HepG2 (cell line): ENCODE results near the gene VAC14. TPM values are rescaled to one million over a fixed set of nuclear protein-coding genes. Genes with fewer than 3 reads are reported as not detected.

ENCODE experiments used
- ATAC-seq: fragments of 200-7000 bp; cut with Tn5 transposase; 3 replicates; pipeline ENCODE4 v1.9.1; 2020; ENCODE audit warnings: mild to moderate bottlenecking, moderate library complexity
- BruUV-seq: library from RNA; stranded (reverse); fragments of 400-500 nt; replicated peaks from 2 replicates; lab custom pipeline; 2021; lab: Mats Ljungman, UMichigan
- CTCF ChIA-PET: fragments of 300-600 bp; formaldehyde crosslinking; extraction: SDS; loops from one replicate; lab custom pipeline; 2021; ENCODE audit warnings: low total read pairs, inconsistent platforms, low intra/inter-chr PET ratio; lab: Yijun Ruan, JAX
- POLR2A ChIA-PET: fragments of 350-600 bp; sonication (Branson Sonifier 250); formaldehyde crosslinking; loops from one replicate; lab custom pipeline; 2020; ENCODE audit warnings: antibody characterized with exemption, inconsistent platforms; lab: Yijun Ruan, JAX
- DNase-seq: peaks from one replicate; pipeline ENCODE4 v3.0.0-alpha.2; 2015; ENCODE audit warnings: low spot score
- FAIRE-seq: peaks from 3 replicates; lab custom pipeline; 2011; peaks lifted over from hg19 to GRCh38; lab: Jason Lieb, UNC
- H2AFZ ChIP-seq: one replicate; pipeline ENCODE4 v1.6.1; 2011; ENCODE audit warnings: low read length, inconsistent platforms
- H3K27ac ChIP-seq: fragments of 300-600 bp; 3 replicates; pipeline ENCODE4 v1.8.0; 2011; ENCODE audit warnings: mixed run types, mild to moderate bottlenecking, mixed read lengths, low read length, inconsistent platforms; ENCODE audit not compliant: insufficient read depth; ENCODE audit errors: extremely low read length
- H3K27me3 ChIP-seq, 2 experiments: fragments of 200-600 bp in 1 of 2; 2 replicates in 1 of 2; 3 replicates in 1 of 2; pipeline versions ENCODE4 v1.6.0 to v1.8.0; 2011; ENCODE audit warnings: low read length in 2 of 2, mild to moderate bottlenecking in 2 of 2, moderate library complexity in 2 of 2, inconsistent platforms in 1 of 2; ENCODE audit not compliant: insufficient read depth in 2 of 2, control insufficient read depth in 1 of 2
- H3K36me3 ChIP-seq, 2 experiments: fragments of 200-600 bp in 1 of 2; replicated peaks in 1 of 2; 2 replicates in 1 of 2; 3 replicates in 1 of 2; pipeline versions ENCODE4 v1.5.1 to v1.8.0; 2011; ENCODE audit warnings: low read length in 2 of 2, inconsistent platforms in 1 of 2; ENCODE audit not compliant: insufficient read depth in 2 of 2, control insufficient read depth in 1 of 2
- H3K4me1 ChIP-seq: 2 replicates; pipeline ENCODE4 v1.5.1; 2012; ENCODE audit warnings: low read length, inconsistent platforms; ENCODE audit not compliant: insufficient read depth
- H3K4me2 ChIP-seq: 2 replicates; pipeline ENCODE4 v1.6.0; 2011; ENCODE audit warnings: low read depth, low read length, inconsistent platforms
- H3K4me3 ChIP-seq, 3 experiments: fragments of 200-600 bp in 1 of 3; sonication (generic), shearing (Covaris generic) in 1 of 3; replicated peaks in 1 of 3; 2 replicates each; pipeline ENCODE4 v1.5.1; 2011 to 2016; ENCODE audit warnings: low read length in 3 of 3, inconsistent platforms in 2 of 3, low read depth in 2 of 3, mild to moderate bottlenecking in 2 of 3, control low read depth in 1 of 3, mixed read lengths in 1 of 3; ENCODE audit not compliant: insufficient read depth in 1 of 3
- H3K79me2 ChIP-seq: one replicate; pipeline ENCODE4 v1.6.1; 2011; ENCODE audit warnings: low read length, inconsistent platforms; ENCODE audit not compliant: insufficient read depth
- H3K9ac ChIP-seq: 2 replicates; pipeline ENCODE4 v1.6.0; 2011; ENCODE audit warnings: mild to moderate bottlenecking, low read depth, low read length, inconsistent platforms; ENCODE audit not compliant: insufficient read depth
- H3K9me3 ChIP-seq: 2 replicates; pipeline ENCODE4 v1.5.1; 2012; ENCODE audit warnings: mild to moderate bottlenecking, low read length
- H4K20me1 ChIP-seq: 2 replicates; pipeline ENCODE4 v1.6.0; 2011; ENCODE audit warnings: inconsistent platforms, mild to moderate bottlenecking, low read length, moderate library complexity; ENCODE audit not compliant: insufficient read depth
- CHCHD3 ChIP-seq: sonication (generic); formaldehyde crosslinking; IDR thresholded peaks from 2 replicates; pipeline ENCODE4 v1.8.0; 2022; ENCODE audit warnings: mild to moderate bottlenecking, missing genetic modification reagents, moderate library complexity
- GTF2F1 ChIP-seq: fragments of 150-350 bp; IDR thresholded peaks from 2 replicates; pipeline ENCODE4 v1.6.1; 2014; ENCODE audit warnings: low read length
- HNF4A ChIP-seq: sonication (generic); formaldehyde crosslinking; IDR thresholded peaks from 2 replicates; pipeline ENCODE4 v1.4.0; 2020; ENCODE audit warnings: missing genetic modification reagents
- HNF4G ChIP-seq, 2 experiments: sonication (generic) in 1 of 2; formaldehyde crosslinking in 1 of 2; IDR thresholded peaks; 2 replicates each; pipeline versions ENCODE4 v1.4.0 to v1.6.1; 2011 to 2020; ENCODE audit warnings: borderline replicate concordance in 2 of 2, low read depth in 2 of 2, mild to moderate bottlenecking in 2 of 2, low read length in 1 of 2, missing genetic modification reagents in 1 of 2, moderate library complexity in 1 of 2
- RELA ChIP-seq: sonication (generic); formaldehyde crosslinking; IDR thresholded peaks from 2 replicates; pipeline ENCODE4 v1.4.0; 2020; ENCODE audit warnings: missing genetic modification reagents
- TBP ChIP-seq: sonication (generic); formaldehyde crosslinking; IDR thresholded peaks from 2 replicates; pipeline ENCODE4 v1.5.0; 2020; ENCODE audit warnings: missing genetic modification reagents
- ZBTB8A ChIP-seq: sonication (generic); formaldehyde crosslinking; IDR thresholded peaks from 2 replicates; pipeline ENCODE4 v1.4.0; 2020; ENCODE audit warnings: mild to moderate bottlenecking, low read depth, missing genetic modification reagents, borderline replicate concordance
- ZNF253 ChIP-seq: sonication (generic); formaldehyde crosslinking; IDR thresholded peaks from 2 replicates; pipeline ENCODE4 v1.8.0; 2022; ENCODE audit warnings: mild to moderate bottlenecking, missing genetic modification reagents, borderline replicate concordance
- ZNF350 ChIP-seq: sonication (generic); formaldehyde crosslinking; IDR thresholded peaks from 2 replicates; pipeline ENCODE4 v1.4.0; 2020; ENCODE audit warnings: mild to moderate bottlenecking, low read depth, missing genetic modification reagents, borderline replicate concordance
- ZNF382 ChIP-seq: sonication (generic); formaldehyde crosslinking; IDR thresholded peaks from 2 replicates; pipeline ENCODE4 v1.5.0; 2020; ENCODE audit warnings: missing genetic modification reagents, mild to moderate bottlenecking, borderline replicate concordance
- ZNF768 ChIP-seq: sonication (generic); formaldehyde crosslinking; IDR thresholded peaks from 2 replicates; pipeline ENCODE4 v1.4.0; 2020; ENCODE audit warnings: missing genetic modification reagents
- ZNF775 ChIP-seq: sonication (generic); formaldehyde crosslinking; IDR thresholded peaks from 2 replicates; pipeline ENCODE4 v1.4.0; 2020; ENCODE audit warnings: missing genetic modification reagents, mild to moderate bottlenecking, moderate library complexity, borderline replicate concordance
- ZSCAN29 ChIP-seq: sonication (generic); formaldehyde crosslinking; conservative IDR thresholded peaks from 2 replicates; pipeline ENCODE4 v1.4.0; 2020; ENCODE audit warnings: mild to moderate bottlenecking, missing genetic modification reagents
- WGBS: methylation state at CpG from one replicate; pipeline ENCODE4 v1.1.6; 2017; ENCODE audit warnings: low lambda C conversion rate; 5-methylcytosine and 5-hydroxymethylcytosine counted together
- in situ Hi-C: cut with HindIII; loops from 2 replicates; pipeline ENCODE4 v1.10.0; 2017; ENCODE audit warnings: low pct_unique_long_range_greater_than_20kb; ENCODE audit not compliant: extremely low pct_ligation_motif_present
- intact Hi-C: fragments of 100-400 bp; cut with micrococcal nuclease; formaldehyde crosslinking; loops from one replicate; pipeline ENCODE4 v1.10.0; 2022; ENCODE audit not compliant: unreplicated experiment
- polyA plus RNA-seq, 8 experiments: library from polyadenylated mRNA; depleted of rRNA in 3 of 8; stranded (reverse) in 7 of 8; unstranded in 1 of 8; fragments of >200 nt; fragmentation: Illumina TruSeq in 4 of 8; extraction: Trizol in 4 of 8; gene quantifications; 2 replicates each; pipeline versions ENCODE4 v1.2.1 to v1.2.3, GENCODE V29; 2011 to 2016; ENCODE audit warnings: low read depth in 4 of 8, missing spikeins in 1 of 8, mixed read lengths in 1 of 8; ENCODE audit not compliant: insufficient read depth in 1 of 8
- total RNA-seq, 5 experiments: library from RNA; depleted of rRNA; stranded (reverse); fragments of >200 nt; fragmentation: Illumina TruSeq; extraction: Trizol; gene quantifications; 2 replicates each; pipeline ENCODE4 v1.2.3, GENCODE V29; 2016; ENCODE audit warnings: low read depth in 1 of 5
- TF ChIP-seq, protein P1 (sequence below): sonication (generic); formaldehyde crosslinking; conservative IDR thresholded peaks from 2 replicates; pipeline ENCODE4 v1.4.0; 2020; ENCODE audit warnings: mild to moderate bottlenecking, missing genetic modification reagents, moderate library complexity
- TF ChIP-seq, protein P2 (sequence below): sonication (generic); formaldehyde crosslinking; IDR thresholded peaks from 2 replicates; pipeline ENCODE4 v1.4.0; 2020; ENCODE audit warnings: missing genetic modification reagents, borderline replicate concordance

The VAC14 gene
- total and polyA plus RNA-seq, 2 of the 13 experiments (the other 11 are each of a cell fraction or from before 2014, with no cell fraction given): 23.5 to 24.6 TPM

DNA sequence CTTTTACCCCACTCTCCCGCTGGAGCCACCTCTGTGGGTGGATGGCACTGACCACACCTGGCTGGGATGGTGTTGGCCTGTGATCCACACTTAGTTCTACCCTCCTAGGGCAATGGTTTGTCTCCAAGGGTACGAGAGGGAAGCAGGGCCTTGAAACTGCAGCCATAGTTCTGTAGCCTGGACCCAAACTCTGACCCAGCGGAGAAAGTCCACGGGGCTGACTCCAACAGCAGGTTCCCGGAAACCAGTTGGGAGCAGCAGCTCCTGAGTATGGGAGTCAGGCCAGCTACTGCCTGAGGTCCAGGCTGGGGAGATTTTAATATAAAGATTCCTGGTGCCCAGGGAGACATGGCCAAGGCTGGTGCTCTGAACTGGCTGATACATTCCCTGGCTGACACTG, 91.5 kb downstream of the VAC14 start:
- no peak for DNase-seq
- Histone ChIP-seq H3K4me3 (no peak overlapping the region), H3K4me1 (peaks cover 64% of the 10 kb centered on the region), H3K79me2 (no peaks in the 10 kb centered on the region), H3K36me3 (peaks cover 0 to 5% of the 10 kb centered on the region in 2 experiments; a peak in 1 of 5 replicates), H3K27ac (peak overlapping the region; percentile 20), H3K4me2 (no peak overlapping the region), H3K27me3 (no peaks in the 10 kb centered on the region), H4K20me1 (no peaks in the 10 kb centered on the region), H2AFZ (no peak overlapping the region), H3K9ac (no peak overlapping the region), H3K9me3 (no peaks in the 10 kb centered on the region)
- no peak for ATAC-seq
- TF ChIP-seq HNF4A (CRISPR knock-in tag): peak; percentile 53; the same call in 1 of the 2 replicates
- TF ChIP-seq CHCHD3 (CRISPR knock-in tag): no peak
- TF ChIP-seq GTF2F1: no peak
- peak; percentile 41; the same call in 1 of the 2 replicates for TF ChIP-seq ZNF253 (CRISPR knock-in tag)
- TF ChIP-seq, protein P1, sequence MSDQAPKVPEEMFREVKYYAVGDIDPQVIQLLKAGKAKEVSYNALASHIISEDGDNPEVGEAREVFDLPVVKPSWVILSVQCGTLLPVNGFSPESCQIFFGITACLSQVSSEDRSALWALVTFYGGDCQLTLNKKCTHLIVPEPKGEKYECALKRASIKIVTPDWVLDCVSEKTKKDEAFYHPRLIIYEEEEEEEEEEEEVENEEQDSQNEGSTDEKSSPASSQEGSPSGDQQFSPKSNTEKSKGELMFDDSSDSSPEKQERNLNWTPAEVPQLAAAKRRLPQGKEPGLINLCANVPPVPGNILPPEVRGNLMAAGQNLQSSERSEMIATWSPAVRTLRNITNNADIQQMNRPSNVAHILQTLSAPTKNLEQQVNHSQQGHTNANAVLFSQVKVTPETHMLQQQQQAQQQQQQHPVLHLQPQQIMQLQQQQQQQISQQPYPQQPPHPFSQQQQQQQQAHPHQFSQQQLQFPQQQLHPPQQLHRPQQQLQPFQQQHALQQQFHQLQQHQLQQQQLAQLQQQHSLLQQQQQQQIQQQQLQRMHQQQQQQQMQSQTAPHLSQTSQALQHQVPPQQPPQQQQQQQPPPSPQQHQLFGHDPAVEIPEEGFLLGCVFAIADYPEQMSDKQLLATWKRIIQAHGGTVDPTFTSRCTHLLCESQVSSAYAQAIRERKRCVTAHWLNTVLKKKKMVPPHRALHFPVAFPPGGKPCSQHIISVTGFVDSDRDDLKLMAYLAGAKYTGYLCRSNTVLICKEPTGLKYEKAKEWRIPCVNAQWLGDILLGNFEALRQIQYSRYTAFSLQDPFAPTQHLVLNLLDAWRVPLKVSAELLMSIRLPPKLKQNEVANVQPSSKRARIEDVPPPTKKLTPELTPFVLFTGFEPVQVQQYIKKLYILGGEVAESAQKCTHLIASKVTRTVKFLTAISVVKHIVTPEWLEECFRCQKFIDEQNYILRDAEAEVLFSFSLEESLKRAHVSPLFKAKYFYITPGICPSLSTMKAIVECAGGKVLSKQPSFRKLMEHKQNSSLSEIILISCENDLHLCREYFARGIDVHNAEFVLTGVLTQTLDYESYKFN (CRISPR knock-in tag): 0 out of 2 replicates have a peak, but pooled peaks have one; percentile 21
- no peak for TF ChIP-seq ZBTB8A (CRISPR knock-in tag)
- TF ChIP-seq, protein P2, sequence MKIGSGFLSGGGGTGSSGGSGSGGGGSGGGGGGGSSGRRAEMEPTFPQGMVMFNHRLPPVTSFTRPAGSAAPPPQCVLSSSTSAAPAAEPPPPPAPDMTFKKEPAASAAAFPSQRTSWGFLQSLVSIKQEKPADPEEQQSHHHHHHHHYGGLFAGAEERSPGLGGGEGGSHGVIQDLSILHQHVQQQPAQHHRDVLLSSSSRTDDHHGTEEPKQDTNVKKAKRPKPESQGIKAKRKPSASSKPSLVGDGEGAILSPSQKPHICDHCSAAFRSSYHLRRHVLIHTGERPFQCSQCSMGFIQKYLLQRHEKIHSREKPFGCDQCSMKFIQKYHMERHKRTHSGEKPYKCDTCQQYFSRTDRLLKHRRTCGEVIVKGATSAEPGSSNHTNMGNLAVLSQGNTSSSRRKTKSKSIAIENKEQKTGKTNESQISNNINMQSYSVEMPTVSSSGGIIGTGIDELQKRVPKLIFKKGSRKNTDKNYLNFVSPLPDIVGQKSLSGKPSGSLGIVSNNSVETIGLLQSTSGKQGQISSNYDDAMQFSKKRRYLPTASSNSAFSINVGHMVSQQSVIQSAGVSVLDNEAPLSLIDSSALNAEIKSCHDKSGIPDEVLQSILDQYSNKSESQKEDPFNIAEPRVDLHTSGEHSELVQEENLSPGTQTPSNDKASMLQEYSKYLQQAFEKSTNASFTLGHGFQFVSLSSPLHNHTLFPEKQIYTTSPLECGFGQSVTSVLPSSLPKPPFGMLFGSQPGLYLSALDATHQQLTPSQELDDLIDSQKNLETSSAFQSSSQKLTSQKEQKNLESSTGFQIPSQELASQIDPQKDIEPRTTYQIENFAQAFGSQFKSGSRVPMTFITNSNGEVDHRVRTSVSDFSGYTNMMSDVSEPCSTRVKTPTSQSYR (CRISPR knock-in tag): no peak
- TF ChIP-seq ZNF768 (CRISPR knock-in tag): no peak
- TF ChIP-seq ZNF350 (CRISPR knock-in tag): 0 out of 2 replicates have a peak, but pooled peaks have one; percentile 15
- no peak for TF ChIP-seq ZNF382 (CRISPR knock-in tag)
- TF ChIP-seq ZNF775: no peak
- no peak for TF ChIP-seq TBP
- TF ChIP-seq ZSCAN29 (CRISPR knock-in tag): no peak
- no peak for TF ChIP-seq RELA (CRISPR knock-in tag)
- 0 out of 2 replicates have a peak, but pooled peaks have one; percentile 23 for TF ChIP-seq HNF4G (IDR thresholded peaks at IDR 0.05; ENCODE audit: borderline replicate concordance, low read depth, low read length)
- TF ChIP-seq HNF4G (CRISPR knock-in tag; IDR thresholded peaks at IDR 0.05; ENCODE audit: borderline replicate concordance, low read depth): no peak
- FAIRE-seq: no peak
- 93% methylated on average over 2 of the region's 5 CpGs for WGBS
- ChIA-PET POLR2A (interaction anchor here (1.3 to 3.9 kb wide), 3 partner anchors 16 to 37 kb away, joined by 5 to 69 read pairs (median 10); no protein-coding TSS in a partner anchor), CTCF (no interaction called here)
- BruUV-seq: no TSS peak
- intact Hi-C loops (no loop called here), in situ Hi-C loops (no loop called here)
